HG03066 (cell line): ENCODE data around the gene HBZ.
"Not testable (repeated sequence)": the region's sequence is repeated elsewhere in the genome, so short reads cannot be mapped to it uniquely, and the experiment has no call there.

Source experiments
- ATAC-seq: cut with Tn5 transposase; IDR thresholded peaks from one replicate; pipeline ENCODE4 v1.9.1; 2021; ENCODE audit warnings: low read depth; ENCODE audit not compliant: unreplicated experiment

HBZ gene

GRCh38 chr16:132120-132519, 20.3 kb upstream of the HBZ start:
- ATAC-seq = no peak

- no peak for ATAC-seq
Measured at GRCh38 chr16:133716-134115, 18.7 kb upstream of the HBZ start.

DNA sequence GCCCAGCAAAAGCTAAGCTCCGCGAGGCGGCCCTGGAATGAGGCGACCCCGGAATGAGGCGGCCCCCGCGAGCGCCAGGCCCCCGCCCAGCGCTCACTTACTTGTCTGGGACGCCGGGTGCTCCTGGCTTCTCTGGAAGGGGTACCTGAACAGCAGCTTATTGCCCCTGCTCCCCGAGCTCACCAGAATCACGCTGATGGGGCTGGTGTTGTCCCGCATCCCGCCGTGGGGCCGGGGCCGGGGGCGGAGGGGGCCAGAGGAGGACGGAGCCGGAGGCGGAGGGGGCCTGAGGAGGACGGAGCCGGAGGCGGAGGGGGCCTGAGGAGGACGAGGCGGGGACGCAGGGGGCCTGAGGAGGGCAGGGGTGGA, 14.4 kb upstream of the HBZ start:
- no peak for ATAC-seq

- ATAC-seq = no peak
Measured at GRCh38 chr16:140175-140857, 12.1 kb upstream of the HBZ start.

- no peak for ATAC-seq
Measured at GRCh38 chr16:142405-142967, 10.0 kb upstream of the HBZ start.

GRCh38 chr16:143047-143446, 9.4 kb upstream of the HBZ start:
- no peak for ATAC-seq

- ATAC-seq = no peak
Measured at GRCh38 chr16:143456-143855, 9.0 kb upstream of the HBZ start.

DNA sequence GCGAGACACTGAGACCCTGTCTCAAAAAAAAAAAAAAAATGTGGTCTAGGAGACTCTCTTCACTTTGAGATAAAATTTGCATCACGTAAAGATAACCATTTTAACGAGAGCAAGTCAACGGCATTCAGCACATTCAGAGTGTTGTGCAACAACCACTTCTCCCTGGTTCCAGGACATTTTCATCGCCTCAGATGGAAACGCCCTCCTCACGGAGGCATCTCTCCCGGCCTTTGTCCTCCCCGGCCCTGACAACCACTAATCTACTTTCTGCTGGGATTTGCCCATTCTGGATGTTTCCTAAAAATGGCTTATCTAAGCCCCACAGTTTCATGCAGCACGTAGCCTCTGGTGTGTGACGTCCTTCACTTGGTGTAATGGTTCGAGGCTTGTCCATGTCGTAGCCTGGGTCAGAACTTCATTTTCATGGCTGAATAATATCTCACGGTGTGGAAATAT, 7.6 kb upstream of the HBZ start:
- no peak for ATAC-seq

DNA sequence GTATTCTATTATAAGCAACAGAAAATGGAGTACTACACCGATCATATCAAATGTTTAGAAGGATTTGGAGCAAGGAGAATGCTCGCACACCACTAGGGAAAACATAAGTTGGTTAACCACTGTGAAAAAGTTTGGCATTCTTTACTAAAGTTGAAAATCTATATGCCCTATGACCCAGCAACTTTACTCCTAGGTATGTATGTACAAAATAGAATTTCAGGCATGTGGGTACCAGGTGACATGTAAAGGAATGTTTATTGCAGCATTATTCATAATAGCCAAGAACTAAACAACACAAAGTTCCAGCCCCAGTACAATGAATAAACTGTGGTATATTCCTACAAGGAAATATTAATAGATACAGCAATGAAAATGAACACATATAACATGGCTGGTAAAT, 5.8 kb upstream of the HBZ start:
- ATAC-seq = no peak

DNA sequence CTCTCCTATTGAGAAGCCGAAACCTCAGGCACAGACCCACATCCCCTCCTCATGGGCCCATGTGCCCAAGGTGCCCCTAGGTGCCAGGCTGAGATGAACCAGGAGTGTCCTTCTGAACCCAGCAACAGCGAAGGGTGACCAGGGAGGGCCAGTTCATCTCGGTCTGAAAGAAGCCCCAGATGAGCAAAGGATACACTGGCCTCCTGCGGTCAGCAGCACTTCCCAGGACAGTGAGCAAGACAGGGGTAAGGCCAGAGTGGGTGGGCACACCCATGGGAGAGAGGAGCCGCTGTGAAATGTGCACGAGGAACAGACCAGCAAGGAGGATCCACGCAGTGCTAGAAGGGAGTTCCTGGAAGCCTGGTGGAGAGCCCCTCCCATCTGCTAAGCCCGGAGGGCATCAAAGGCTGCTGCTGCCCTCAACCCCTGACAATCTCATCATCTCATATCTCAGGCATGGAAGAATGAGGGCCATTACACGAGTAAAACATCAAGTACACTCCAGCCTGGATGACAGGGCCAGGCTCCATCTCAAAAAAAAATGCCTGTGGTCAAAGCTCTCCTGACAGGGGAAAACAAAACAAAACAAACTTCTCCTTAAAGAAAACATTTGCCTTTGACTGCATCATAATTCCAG, 3.3 kb upstream of the HBZ start:
- no peak for ATAC-seq

DNA sequence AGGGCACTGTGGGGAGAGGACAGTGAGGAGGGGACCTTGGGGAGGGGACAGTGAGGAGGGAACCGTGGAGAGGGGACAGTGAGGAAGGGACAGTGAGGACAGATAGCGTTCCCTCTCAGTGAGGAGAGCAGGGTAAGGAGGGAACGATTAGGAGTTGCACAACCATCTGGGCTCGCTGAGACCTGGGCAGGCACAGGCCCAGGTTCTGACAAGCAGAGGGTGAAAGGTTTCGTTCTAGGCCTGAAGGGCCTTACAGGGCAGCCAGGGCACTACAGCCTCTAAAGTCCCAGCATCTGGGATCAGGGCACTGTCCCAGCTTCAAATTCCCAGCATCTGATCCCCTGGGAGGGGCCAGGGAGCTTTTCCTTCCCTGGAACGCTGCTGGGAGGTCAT, 681 bp downstream of the HBZ start:
- not testable (repeated sequence) for ATAC-seq

DNA sequence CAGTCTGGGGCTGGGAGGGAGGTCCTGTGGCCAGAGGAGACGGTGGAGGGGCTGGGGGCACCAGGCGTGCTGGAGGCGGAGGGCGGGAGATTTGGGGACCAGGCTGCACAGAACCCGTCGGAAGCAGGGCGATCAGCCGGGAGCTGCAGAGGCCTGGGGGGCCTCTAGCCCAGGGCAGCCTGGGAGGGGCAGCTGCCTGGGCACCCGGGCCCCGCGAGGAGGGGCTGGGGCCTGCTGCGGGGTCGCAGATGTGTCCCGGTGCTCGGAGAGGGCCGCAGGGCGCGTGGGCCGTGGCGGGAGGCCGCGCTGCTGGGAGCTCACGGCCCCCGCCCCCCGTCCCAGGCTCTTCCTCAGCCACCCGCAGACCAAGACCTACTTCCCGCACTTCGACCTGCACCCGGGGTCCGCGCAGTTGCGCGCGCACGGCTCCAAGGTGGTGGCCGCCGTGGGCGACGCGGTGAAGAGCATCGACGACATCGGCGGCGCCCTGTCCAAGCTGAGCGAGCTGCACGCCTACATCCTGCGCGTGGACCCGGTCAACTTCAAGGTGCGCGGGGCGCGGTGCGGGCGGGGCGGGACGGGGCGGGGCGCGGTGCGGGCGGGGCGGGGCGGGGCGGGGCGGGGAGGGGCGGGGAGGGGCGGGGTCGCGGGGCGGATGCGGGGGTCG, 1.2 kb downstream of the HBZ start:
- ATAC-seq = not testable (repeated sequence)

DNA sequence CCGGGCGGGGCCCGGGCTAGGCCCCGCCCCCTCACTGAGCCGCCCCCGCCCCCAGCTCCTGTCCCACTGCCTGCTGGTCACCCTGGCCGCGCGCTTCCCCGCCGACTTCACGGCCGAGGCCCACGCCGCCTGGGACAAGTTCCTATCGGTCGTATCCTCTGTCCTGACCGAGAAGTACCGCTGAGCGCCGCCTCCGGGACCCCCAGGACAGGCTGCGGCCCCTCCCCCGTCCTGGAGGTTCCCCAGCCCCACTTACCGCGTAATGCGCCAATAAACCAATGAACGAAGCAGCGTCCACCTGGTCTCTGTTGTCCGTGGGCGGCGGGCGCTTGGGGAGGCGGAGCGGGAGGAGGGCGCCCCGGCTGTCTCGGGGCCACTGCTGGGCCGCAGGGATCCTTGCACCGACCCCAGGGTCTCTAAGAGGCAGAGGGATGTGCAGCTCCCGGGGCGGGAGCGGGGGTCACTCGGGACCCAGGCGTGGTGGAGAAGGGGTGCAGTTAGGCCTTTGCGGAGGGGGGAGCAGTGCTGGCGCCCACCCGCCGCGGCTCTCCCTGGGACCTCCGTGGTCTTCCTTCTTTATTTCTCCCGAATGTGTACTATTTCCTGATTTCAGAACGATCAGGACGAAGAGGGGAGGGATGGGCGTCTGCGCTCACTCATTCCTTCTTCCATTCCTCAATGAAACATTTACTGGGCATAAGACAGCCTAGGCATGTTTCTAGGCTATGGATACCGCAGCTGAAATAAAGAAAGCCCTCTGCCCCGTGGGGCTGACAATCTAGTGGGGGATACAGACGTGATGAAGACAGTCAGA, 2.0 kb downstream of the HBZ start:
- ATAC-seq = no peak

DNA sequence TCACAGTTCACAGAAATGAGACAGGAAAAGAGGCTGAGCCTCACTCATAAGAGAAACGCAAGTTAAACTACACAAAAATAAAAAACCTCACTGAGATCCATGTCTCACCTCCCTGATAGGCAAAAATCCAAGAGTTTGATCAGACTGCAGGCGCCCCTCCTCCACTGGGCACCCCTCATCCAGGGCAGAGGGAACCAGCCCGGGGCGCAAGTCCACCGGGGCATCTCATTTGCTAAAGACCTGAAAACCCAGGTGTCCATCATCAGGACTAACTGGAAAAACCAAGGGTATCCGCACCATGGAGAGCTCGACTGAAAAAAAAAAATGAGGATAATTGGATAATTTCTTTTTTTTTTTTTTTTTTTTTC, 2.6 kb downstream of the HBZ start:
- no peak for ATAC-seq

DNA sequence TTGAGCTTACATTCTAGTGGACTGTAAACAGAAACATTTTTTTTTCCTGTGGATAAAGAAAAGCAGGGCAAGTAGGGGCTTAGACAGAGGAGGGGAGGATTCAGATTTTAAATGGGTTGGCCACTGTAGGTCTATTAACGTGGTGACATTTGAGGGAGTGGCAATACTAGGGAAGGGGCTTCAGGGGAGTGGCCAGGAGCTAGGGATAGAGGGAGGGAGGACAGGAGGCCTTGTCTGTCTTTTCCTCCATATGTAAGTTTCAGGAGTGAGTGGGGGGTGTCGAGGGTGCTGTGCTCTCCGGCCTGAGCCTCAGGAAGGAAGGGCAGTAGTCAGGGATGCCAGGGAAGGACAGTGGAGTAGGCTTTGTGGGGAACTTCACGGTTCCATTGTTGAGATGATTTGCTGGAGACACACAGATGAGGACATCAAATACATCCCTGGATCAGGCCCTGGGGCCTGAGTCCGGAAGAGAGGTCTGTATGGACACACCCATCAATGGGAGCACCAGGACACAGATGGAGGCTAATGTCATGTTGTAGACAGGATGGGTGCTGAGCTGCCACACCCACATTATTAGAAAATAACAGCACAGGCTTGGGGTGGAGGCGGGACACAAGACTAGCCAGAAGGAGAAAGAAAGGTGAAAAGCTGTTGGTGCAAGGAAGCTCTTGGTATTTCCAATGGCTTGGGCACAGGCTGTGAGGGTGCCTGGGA, 6.8 kb downstream of the HBZ start:
- no peak for ATAC-seq

- not testable (repeated sequence) for ATAC-seq
Measured at GRCh38 chr16:160242-160641, 7.8 kb downstream of the HBZ start.

DNA sequence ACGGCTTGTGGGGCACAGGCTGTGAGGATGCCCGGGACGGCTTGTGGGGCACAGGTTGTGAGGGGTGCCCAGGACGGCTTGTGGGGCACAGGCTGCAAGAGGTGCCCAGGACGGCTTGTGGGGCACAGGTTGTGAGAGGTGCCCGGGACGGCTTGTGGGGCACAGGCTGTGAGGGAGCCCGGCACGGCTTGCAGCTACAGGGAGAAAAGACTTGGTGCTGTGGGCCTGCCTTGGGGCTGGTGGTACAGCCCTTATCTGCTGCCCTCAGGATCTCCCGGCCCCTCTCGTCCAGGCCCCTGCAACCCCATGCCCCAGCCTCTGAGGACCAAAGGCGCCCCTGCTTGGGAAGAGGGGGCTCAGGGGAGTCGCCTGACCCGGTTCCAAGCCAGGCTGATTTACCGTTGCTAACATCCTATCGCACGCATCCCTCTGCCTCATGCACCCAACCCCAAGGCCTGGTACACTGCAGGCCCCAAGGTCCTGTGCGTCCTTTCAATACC, 8.3 kb downstream of the HBZ start:
- ATAC-seq = no peak

DNA sequence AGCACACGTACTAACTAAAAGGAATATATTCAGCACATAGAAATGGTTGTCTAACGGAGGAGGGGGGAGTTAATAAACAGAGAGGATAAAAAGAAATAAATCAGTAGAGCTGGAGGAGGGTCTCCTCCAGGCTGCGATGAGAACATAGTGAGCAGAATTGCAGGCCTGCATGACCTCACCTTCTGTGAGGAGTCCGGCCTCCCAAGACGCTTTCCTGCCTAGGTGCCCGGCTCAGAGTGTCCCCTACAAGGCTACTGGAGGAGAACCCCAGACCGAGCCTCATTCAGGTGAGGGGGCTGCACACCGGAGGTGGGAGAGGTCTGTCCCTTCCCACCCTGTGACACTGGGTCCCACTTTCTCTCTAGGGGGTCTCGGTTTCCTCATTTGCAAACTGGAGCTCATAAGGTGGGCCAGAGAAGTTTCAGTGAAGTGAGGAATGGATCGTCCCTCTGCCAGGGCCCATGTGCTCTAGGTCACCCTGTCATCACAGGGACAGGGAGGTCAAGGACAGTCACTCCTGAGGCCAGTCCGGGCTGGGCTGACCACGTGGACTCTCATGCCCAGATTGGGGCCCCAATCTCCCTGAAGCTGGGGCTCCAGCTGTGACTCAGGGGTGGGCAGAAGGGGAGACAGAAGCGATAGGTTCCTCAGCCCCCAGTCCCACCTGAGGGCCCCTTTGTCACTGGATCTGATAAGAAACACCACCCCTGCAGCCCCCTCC, 10.0 kb downstream of the HBZ start:
- no peak for ATAC-seq

DNA sequence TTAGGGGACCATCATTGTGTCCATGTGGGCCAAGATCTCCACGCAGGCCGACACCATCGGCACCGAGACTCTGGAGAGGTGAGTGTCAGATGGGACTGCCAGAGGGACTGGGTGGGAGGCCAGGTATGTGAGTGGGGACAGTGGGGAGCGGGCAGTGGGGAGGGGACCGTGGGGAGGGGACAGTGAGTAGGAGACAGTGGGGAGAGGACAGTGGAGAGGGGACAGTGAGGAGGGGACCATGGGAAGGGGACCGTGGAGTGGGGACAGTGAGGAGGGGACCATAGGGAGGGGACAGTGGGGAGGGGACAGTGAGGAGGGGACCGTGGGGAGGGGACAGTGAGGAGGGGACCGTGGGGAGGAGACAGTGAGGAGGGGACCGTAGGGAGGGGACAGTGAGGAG, 10.7 kb downstream of the HBZ start:
- ATAC-seq = not testable (repeated sequence)
